C4-2B (cell line): Measurements from ENCODE around the gene GGTA1.

Experiments
- CTCF ChIP-seq: fragments of 450-650 bp; conservative IDR thresholded peaks from 2 replicates; pipeline ENCODE4 v1.5.1; 2017; ENCODE audit warnings: mild to moderate bottlenecking
- ZFX ChIP-seq: fragments of 450-650 bp; IDR thresholded peaks from 2 replicates; pipeline ENCODE4 v1.6.1; 2017

GRCh38 chr9:121486043-121486442, 13.6 kb downstream of the GGTA1 start:
- no peak for TF ChIP-seq ZFX
- no peak for TF ChIP-seq CTCF
